Measurements from ENCODE around the gene LRBA.

The LRBA gene

GRCh38 chr4:150363721-150364688 is 651.1 kb downstream of the LRBA start:
- DNase-seq (ENCODE audit: low spot score) = no peak

- no peak for DNase-seq (ENCODE audit: low spot score)
Measured at GRCh38 chr4:150358691-150359090, 656.4 kb downstream of the LRBA start.

GRCh38 chr4:150357829-150358228 is 657.3 kb downstream of the LRBA start:
- DNase-seq (ENCODE audit: low spot score) = no peak

GRCh38 chr4:150355858-150356455 is 659.1 kb downstream of the LRBA start:
- no peak for DNase-seq (ENCODE audit: low spot score)

GRCh38 chr4:150355418-150355817 is 659.7 kb downstream of the LRBA start:
- no peak for DNase-seq (ENCODE audit: low spot score)

GRCh38 chr4:150354214-150354796 is 660.8 kb downstream of the LRBA start:
- DNase-seq (ENCODE audit: low spot score) = no peak

- no peak for DNase-seq (ENCODE audit: low spot score)
Measured at GRCh38 chr4:150348079-150348478, 667.0 kb downstream of the LRBA start.

- DNase-seq (ENCODE audit: low spot score) = no peak
Measured at GRCh38 chr4:150345207-150345744, 669.8 kb downstream of the LRBA start.

- no peak for DNase-seq (ENCODE audit: low spot score)
Measured at GRCh38 chr4:150343796-150344195, 671.3 kb downstream of the LRBA start.

- DNase-seq (ENCODE audit: low spot score) = no peak
Measured at GRCh38 chr4:150342945-150343344, 672.1 kb downstream of the LRBA start.

- DNase-seq (ENCODE audit: low spot score) = no peak
Measured at GRCh38 chr4:150337734-150338133, 677.4 kb downstream of the LRBA start.

GRCh38 chr4:150336676-150337412 is 678.2 kb downstream of the LRBA start:
- no peak for DNase-seq (ENCODE audit: low spot score)

- no peak for DNase-seq (ENCODE audit: low spot score)
Measured at GRCh38 chr4:150332961-150333360, 682.1 kb downstream of the LRBA start.

- DNase-seq (ENCODE audit: low spot score) = no peak
Measured at GRCh38 chr4:150332086-150332485, 683.0 kb downstream of the LRBA start.

GRCh38 chr4:150329373-150329772 is 685.7 kb downstream of the LRBA start:
- no peak for DNase-seq (ENCODE audit: low spot score)

- DNase-seq (ENCODE audit: low spot score) = no peak
Measured at GRCh38 chr4:150328496-150328895, 686.6 kb downstream of the LRBA start.

- DNase-seq (ENCODE audit: low spot score) = no peak
Measured at GRCh38 chr4:150327262-150327780, 687.8 kb downstream of the LRBA start.

GRCh38 chr4:150325872-150326271 is 689.2 kb downstream of the LRBA start:
- DNase-seq (ENCODE audit: low spot score) = no peak

GRCh38 chr4:150323406-150324325 is 691.4 kb downstream of the LRBA start:
- no peak for DNase-seq (ENCODE audit: low spot score)

GRCh38 chr4:150322646-150323045 is 692.4 kb downstream of the LRBA start:
- DNase-seq (ENCODE audit: low spot score) = no peak

- DNase-seq (ENCODE audit: low spot score) = no peak
Measured at GRCh38 chr4:150321113-150321512, 694.0 kb downstream of the LRBA start.
